ENCODE measurements around the gene COA7.
"Not testable (repeated sequence)": the region's sequence is repeated elsewhere in the genome, so short reads cannot be mapped to it uniquely, and the experiment has no call there.

Gene COA7

DNA sequence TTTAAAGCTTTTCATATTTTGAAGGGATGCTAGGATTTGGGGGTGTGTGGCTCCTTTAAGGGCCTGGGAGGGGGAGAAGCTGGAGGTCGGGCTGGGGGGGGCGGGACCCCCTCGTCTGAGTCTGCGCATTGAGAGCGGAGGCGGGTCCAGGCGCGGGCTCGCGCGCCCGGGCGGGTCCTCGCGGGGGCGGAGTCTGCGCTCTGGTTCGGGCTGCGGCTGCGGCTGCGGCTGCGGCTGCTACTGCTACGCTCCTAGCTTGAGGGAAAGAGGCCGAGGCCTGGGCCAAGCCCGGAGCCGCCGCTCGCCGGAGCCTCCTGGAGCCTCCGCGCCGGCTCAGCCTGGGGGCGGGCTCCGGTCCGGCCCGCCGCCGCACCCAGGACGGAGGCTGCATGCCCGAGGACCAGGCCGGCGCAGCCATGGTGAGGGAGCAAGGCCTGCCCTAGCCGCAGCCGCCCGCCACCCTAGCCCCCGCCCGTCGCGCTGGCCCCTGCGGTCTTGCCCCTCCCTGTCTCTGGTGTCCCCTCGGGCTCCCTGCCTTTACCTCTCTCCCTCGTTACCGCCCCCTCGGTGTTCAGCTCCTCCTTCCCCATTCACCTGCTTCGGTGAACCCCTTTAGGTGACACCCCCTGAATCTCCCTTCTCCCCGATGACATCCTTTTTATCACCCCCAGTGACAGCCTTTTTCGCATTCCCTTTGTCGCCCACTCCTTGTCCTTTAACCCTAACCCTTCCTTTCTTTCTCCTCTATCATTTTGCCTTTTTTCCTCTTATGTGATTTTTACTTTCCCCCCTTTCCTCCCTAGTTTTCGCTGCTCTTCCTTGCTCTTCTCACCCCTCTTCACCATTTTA is 28.3 kb upstream of the COA7 start, which contains the start of gene ZYG11B:
Gene ZYG11B, plus strand, starts transcription at position 189 of the 849 bp plus-strand sequence. Its CDS starts 201 bp downstream, at position 390.
- Histone ChIP-seq H3K9me3 (ENCODE audit: insufficient read depth, low read depth, low read length) (no peaks in the 10 kb centered on the region), H3K4me3 (ENCODE audit: low read length) (peak within 1 kb of the TSS; percentile 92), H3K36me3 (ENCODE audit: insufficient read depth, low read depth, low read length) (no peaks in the 10 kb centered on the region), H3K4me1 (ENCODE audit: insufficient read depth, low read length) (no peaks in the 10 kb centered on the region; the same call in 1 of the 2 replicates), H3K27ac (ENCODE audit: low read length) (peak within 1 kb of the TSS; percentile 12), H3K27me3 (ENCODE audit: insufficient read depth, low read length) (no peaks in the 10 kb centered on the region), H3K9ac (ENCODE audit: low read depth, low read length) (peak within 1 kb of the TSS; percentile 77; the same call in 1 of the 2 replicates)

DNA sequence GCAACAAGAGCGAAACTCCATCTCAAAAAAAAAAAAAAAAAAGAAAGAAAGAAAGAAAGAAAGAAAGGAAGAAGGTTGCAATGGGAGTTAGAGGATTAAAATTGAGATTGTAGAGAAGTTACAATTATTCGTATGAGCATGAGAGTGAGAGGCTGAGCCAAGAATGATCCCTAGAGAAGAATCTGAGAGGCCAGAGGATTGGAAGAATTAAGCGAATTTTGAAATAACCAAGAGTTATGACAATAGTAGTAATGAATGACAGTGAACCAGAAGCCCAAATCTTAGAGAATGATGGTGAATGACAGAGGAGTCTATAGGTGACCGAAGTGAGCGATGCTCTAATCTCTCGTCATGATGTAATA is 27.7 kb upstream of the COA7 start:
- H3K9ac ChIP-seq (ENCODE audit: low read depth, low read length), result no peak overlapping the region
- H3K4me3 ChIP-seq (ENCODE audit: low read length), result peak overlapping the region; percentile 92
- H3K27me3 ChIP-seq (ENCODE audit: insufficient read depth, low read length), result no peaks in the 10 kb centered on the region
- H3K27ac ChIP-seq (ENCODE audit: low read length), result no peak overlapping the region
- H3K36me3 ChIP-seq (ENCODE audit: insufficient read depth, low read depth, low read length), result no peaks in the 10 kb centered on the region
- H3K4me1 ChIP-seq (ENCODE audit: insufficient read depth, low read length), result no peaks in the 10 kb centered on the region; the same call in 1 of the 2 replicates
- H3K9me3 ChIP-seq (ENCODE audit: insufficient read depth, low read depth, low read length), result no peaks in the 10 kb centered on the region

DNA sequence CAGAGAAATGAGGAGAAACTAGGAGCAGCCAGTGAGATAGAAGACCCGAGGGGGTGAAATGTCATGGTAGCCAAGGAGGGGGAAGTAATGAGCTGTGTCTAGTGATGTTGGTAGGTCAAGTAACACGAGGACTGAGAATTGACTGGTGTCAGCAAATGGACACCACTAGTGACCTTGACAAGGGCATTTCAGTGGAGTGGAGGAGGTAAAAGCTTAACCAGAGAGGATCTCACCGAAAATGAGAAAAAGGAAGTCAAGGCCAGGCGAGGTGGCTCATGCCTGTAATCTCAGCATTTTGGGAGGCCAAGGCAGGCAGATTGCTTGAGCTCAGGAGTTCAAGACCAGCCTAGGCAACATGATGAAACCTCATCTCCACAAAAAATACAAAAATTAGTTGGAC is 25.1 kb upstream of the COA7 start:
- Histone ChIP-seq H3K27ac (ENCODE audit: low read length) (no peak overlapping the region), H3K9me3 (ENCODE audit: insufficient read depth, low read depth, low read length) (no peaks in the 10 kb centered on the region), H3K27me3 (ENCODE audit: insufficient read depth, low read length) (no peaks in the 10 kb centered on the region), H3K36me3 (ENCODE audit: insufficient read depth, low read depth, low read length) (no peaks in the 10 kb centered on the region), H3K4me1 (ENCODE audit: insufficient read depth, low read length) (no peaks in the 10 kb centered on the region; the same call in 1 of the 2 replicates), H3K4me3 (ENCODE audit: low read length) (no peak overlapping the region), H3K9ac (ENCODE audit: low read depth, low read length) (no peak overlapping the region)

DNA sequence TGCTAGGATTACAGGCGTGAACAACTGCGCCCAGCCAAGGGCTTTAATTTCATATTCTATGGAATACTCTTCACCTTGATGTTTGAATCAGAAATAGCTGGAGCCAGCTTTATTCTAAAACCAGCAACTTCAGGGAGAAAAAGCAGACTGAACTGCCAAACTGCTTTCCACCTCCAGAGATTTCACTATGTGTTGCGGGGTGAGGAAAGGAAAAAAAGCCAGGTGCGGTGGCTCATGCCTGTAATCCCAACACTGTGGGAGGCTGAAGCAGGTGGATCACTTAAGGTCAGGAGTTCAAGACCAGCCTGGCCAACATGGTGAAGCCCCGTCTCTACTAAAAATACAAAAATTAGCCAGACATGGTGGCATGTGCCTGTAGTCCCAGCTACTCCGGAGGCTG is 17.1 kb upstream of the COA7 start:
- not testable (repeated sequence) for H3K9me3 ChIP-seq (ENCODE audit: insufficient read depth, low read depth, low read length); H3K36me3 ChIP-seq (ENCODE audit: insufficient read depth, low read depth, low read length); H3K9ac ChIP-seq (ENCODE audit: low read depth, low read length); H3K27ac ChIP-seq (ENCODE audit: low read length); H3K4me1 ChIP-seq (ENCODE audit: insufficient read depth, low read length); H3K27me3 ChIP-seq (ENCODE audit: insufficient read depth, low read length); H3K4me3 ChIP-seq (ENCODE audit: low read length)

DNA sequence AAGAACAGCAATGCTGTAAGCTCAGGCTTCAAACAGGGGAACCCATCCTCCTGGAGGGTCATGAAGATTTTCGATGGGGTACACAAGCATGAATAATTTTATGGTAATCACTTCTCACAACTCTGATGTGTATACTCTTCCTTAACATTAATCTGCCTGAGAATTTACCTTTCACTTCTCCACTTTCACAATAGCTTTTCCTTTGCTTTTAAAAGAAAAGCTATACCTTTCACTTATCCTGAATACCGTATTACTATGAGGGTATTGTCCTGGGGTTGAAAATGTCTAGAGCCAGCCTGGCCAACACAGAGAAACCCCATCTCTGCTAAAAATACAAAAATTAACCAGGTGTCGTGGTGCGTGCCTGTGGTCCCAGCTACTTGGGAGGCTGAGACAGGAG is 15.4 kb upstream of the COA7 start:
- H3K9me3 ChIP-seq (ENCODE audit: insufficient read depth, low read depth, low read length), result no peaks in the 10 kb centered on the region
- H3K27me3 ChIP-seq (ENCODE audit: insufficient read depth, low read length), result no peaks in the 10 kb centered on the region
- no peaks in the 10 kb centered on the region for H3K4me1 ChIP-seq (ENCODE audit: insufficient read depth, low read length)
- H3K4me3 ChIP-seq (ENCODE audit: low read length), result no peak overlapping the region
- H3K9ac ChIP-seq (ENCODE audit: low read depth, low read length), result no peak overlapping the region
- H3K27ac ChIP-seq (ENCODE audit: low read length), result no peak overlapping the region
- no peaks in the 10 kb centered on the region for H3K36me3 ChIP-seq (ENCODE audit: insufficient read depth, low read depth, low read length)

DNA sequence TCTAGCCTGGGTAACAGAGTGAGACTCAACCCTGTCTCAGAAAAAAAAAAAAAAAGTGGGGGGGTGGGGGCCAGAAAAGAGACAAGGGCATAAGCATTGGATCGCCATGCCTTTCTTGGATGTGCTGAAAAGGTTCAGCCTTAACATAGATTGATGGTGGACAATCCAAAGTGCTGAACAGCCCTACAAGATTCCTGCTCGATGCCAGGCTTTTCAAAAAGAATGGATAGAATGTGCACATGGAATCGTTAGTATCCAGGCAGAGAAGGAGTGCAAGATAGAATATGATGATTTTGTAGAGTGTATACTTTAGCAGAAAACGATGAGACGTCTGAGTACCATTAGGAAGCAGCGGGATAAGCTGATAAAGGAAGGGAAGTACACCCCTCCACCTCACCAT is 10.9 kb upstream of the COA7 start:
- H3K27ac ChIP-seq (ENCODE audit: low read length), result no peak overlapping the region
- H3K9me3 ChIP-seq (ENCODE audit: insufficient read depth, low read depth, low read length), result no peaks in the 10 kb centered on the region
- H3K4me1 ChIP-seq (ENCODE audit: insufficient read depth, low read length), result no peaks in the 10 kb centered on the region
- H3K9ac ChIP-seq (ENCODE audit: low read depth, low read length), result no peak overlapping the region
- no peak overlapping the region for H3K4me3 ChIP-seq (ENCODE audit: low read length)
- H3K36me3 ChIP-seq (ENCODE audit: insufficient read depth, low read depth, low read length), result no peaks in the 10 kb centered on the region
- H3K27me3 ChIP-seq (ENCODE audit: insufficient read depth, low read length), result no peaks in the 10 kb centered on the region

DNA sequence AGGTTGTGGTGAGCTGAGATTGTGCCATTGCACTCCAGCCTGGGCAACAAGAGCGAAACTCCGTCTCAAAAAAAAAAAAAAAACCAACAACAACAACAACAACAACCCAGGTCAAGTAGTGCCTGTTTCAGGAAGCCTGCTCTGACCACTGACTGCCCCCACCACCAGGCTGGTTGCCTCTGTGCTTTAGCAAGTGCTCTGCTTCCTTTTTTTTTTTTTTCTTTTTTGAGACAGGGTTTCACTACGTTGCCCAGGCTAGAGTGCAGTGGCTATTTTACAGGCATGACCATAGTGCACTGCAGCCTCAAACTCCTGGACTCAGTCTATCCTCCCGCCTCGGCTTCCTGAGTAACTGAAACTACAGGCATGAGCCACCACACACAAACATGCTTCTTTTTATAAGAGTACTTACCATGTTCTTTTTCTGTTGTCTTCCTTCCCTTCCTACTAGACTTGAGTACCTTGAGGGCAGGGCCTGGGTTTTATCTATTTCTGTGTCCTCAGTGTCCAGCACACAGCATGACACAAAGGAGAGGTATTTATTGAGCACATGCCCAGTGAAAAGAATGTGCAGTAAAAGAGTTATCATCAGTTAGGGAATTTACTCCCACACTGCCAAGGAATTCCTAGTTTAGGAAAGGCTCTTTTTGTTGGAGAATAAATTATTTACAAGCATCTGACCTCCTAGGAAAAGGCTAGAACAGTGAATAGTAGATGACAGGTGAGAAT is 9.9 kb upstream of the COA7 start:
- H3K36me3 ChIP-seq (ENCODE audit: insufficient read depth, low read depth, low read length), result no peaks in the 10 kb centered on the region
- H3K27me3 ChIP-seq (ENCODE audit: insufficient read depth, low read length), result no peaks in the 10 kb centered on the region
- no peaks in the 10 kb centered on the region for H3K4me1 ChIP-seq (ENCODE audit: insufficient read depth, low read length)
- no peaks in the 10 kb centered on the region for H3K9me3 ChIP-seq (ENCODE audit: insufficient read depth, low read depth, low read length)
- no peak overlapping the region for H3K27ac ChIP-seq (ENCODE audit: low read length)
- H3K4me3 ChIP-seq (ENCODE audit: low read length), result no peak overlapping the region
- H3K9ac ChIP-seq (ENCODE audit: low read depth, low read length), result no peak overlapping the region

DNA sequence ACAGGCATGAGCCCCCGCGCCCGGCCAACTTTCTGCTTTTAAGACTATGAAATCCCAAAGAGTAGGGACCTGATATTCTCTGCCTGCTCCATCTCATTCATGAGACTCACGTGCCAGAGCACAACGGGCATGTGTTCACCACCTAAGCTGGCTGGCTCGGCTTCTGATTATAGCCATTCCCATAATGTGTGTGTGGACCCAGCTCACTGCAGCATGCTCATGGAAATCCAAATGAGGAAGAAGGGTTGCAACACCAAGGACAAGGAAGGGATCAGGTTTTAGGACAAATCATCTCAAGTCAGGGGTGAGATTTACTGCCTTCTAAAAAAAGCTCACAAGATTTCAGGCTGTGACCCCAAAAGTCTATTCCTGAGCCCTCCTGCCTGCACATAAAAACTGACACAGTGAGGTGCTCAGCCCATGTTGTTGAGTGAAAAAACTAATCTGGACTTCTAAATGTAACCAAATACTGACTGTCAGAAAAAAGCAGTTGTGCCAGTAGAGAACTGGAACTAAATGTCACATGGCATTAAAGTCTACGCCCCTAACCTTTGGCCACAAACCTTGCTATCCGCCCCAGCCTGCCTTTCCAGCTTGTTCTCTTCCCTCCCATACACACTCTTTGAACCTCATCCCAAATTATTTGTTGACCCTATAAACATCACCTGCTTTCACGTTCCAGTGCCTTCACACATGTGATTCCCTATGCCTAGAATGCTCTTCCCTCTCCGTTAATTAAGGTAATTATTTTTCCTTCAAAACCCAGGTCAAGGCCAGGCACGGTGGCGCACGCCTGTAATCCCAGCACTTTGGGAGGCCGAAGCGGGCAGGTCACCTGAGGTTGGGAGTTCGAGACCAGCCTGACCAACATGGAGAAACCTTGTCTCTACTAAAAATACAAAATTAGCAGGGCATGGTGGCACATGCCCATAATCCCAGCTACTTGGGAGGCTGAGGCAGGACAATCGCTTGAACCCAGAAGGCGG is 9.1 kb upstream of the COA7 start:
- H3K27me3 ChIP-seq (ENCODE audit: insufficient read depth, low read length), result no peaks in the 10 kb centered on the region
- no peaks in the 10 kb centered on the region for H3K9me3 ChIP-seq (ENCODE audit: insufficient read depth, low read depth, low read length)
- no peak overlapping the region for H3K9ac ChIP-seq (ENCODE audit: low read depth, low read length)
- no peak overlapping the region for H3K27ac ChIP-seq (ENCODE audit: low read length)
- no peaks in the 10 kb centered on the region for H3K36me3 ChIP-seq (ENCODE audit: insufficient read depth, low read depth, low read length)
- no peak overlapping the region for H3K4me3 ChIP-seq (ENCODE audit: low read length)
- H3K4me1 ChIP-seq (ENCODE audit: insufficient read depth, low read length), result no peaks in the 10 kb centered on the region

DNA sequence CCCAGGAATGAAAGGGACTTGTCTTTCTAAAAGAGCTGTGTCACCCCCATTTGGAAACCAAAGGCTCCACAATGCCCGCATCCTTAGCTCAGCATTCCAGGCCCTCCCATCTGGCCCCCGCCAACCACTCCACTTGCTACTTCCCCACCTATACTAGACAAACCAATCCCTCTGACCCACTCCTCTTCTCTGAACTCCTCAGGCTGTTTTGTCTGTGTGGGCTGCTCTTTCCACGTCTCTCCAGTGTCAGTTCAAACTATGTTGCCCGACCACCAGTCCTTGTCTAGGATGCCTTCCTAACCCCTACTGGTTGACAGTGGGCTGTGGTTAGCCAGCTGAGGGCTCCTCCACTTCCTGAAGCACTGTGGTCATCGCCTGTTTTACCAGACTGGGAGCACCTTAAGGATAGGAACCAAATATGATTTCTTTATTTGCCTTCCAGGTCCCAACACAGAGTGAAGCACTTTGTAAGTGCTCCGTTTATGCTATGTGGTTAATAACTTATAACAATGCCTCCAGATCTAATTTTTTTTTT is 8.1 kb upstream of the COA7 start:
- Histone ChIP-seq H3K27ac (ENCODE audit: low read length) (no peak overlapping the region), H3K9ac (ENCODE audit: low read depth, low read length) (no peak overlapping the region), H3K27me3 (ENCODE audit: insufficient read depth, low read length) (no peaks in the 10 kb centered on the region), H3K4me3 (ENCODE audit: low read length) (no peak overlapping the region), H3K36me3 (ENCODE audit: insufficient read depth, low read depth, low read length) (no peaks in the 10 kb centered on the region), H3K9me3 (ENCODE audit: insufficient read depth, low read depth, low read length) (no peaks in the 10 kb centered on the region), H3K4me1 (ENCODE audit: insufficient read depth, low read length) (no peaks in the 10 kb centered on the region)

DNA sequence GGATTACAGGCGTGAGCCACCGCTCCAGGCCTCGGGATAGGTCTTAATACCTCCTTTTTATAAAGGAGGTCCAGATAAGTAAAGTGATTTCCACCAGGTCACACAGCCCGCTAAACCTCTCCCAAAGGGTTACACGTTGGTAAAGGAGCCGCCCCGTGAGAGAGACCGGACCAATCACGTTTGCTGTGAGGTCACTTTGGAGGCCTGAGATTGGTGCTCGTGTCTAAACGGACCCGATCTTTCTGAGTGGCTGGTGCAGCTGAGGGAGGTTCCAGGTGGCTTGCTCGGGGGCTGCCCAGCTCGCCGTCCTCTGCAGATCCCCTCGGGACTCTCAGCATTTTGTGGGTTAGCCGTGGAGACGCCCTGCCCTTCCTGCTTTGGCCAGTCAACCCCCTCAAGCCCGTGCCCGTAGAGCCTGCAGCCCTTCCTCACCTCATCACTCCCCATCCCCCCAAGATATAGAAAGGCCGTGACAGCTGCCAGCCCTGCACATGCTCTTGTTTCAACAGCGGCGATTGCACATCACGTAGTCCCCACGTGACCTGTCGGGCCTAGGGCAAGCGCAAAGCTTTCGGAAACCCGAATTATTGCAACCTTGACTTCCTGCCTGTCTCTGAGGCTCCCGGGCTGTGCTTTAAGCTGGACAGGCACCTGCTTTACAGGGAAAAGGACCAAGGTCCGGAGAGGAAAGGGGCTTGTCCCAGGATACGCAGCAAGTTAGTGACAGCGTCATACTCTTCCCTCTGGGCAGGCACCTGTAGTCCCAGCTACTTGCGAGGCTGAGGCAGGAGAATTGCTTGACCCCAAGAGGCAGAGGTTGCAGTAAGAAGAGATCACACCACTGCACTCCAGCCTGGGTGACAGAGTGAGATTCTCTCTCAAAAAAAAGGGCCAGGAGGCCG is 5.0 kb upstream of the COA7 start:
- Histone ChIP-seq H3K27ac (ENCODE audit: low read length) (no peak overlapping the region), H3K36me3 (ENCODE audit: insufficient read depth, low read depth, low read length) (no peaks in the 10 kb centered on the region), H3K27me3 (ENCODE audit: insufficient read depth, low read length) (no peaks in the 10 kb centered on the region), H3K4me1 (ENCODE audit: insufficient read depth, low read length) (0 out of 2 replicates have a peak, but pooled peaks cover 4% of the 10 kb centered on the region), H3K9me3 (ENCODE audit: insufficient read depth, low read depth, low read length) (no peaks in the 10 kb centered on the region), H3K4me3 (ENCODE audit: low read length) (peak overlapping the region; percentile 75), H3K9ac (ENCODE audit: low read depth, low read length) (peak overlapping the region; percentile 74; the same call in 1 of the 2 replicates)
